ENCODE results near the gene PPP1R36. TPM values are rescaled to one million over a fixed set of nuclear protein-coding genes. Genes with fewer than 3 reads are reported as not detected.
"Not testable (repeated sequence)": the region's sequence is repeated elsewhere in the genome, so short reads cannot be mapped to it uniquely, and the experiment has no call there.

PPP1R36 gene
- polyA plus RNA-seq (ENCODE audit: insufficient read length in 3 of 3), result 1 to 10 TPM in 2 of 3 donors, under 1 TPM in 1; 0.79 to 1.1 (median 1.0) TPM

GRCh38 chr14:64549791-64550620 lies at the start of gene PPP1R36:
PPP1R36 (plus strand) TSS chr14:64549961; CDS start chr14:64549998, 37 bp downstream.
- DNase-seq (ENCODE audit: low read depth in 3 of 3, low spot score in 2 of 3), result no peak

GRCh38 chr14:64500088-64500487 lies 49.7 kb upstream of the PPP1R36 start:
- DNase-seq (ENCODE audit: low read depth in 3 of 3, low spot score in 2 of 3), result no peak

GRCh38 chr14:64501411-64502171 lies 48.2 kb upstream of the PPP1R36 start:
- DNase-seq (ENCODE audit: low read depth in 3 of 3, low spot score in 2 of 3), result no peak

GRCh38 chr14:64502456-64502855 lies 47.3 kb upstream of the PPP1R36 start:
- DNase-seq (ENCODE audit: low read depth in 3 of 3, low spot score in 2 of 3), result no peak

- DNase-seq (ENCODE audit: low read depth in 3 of 3, low spot score in 2 of 3), result no peak
Measured at GRCh38 chr14:64502887-64503433, 46.8 kb upstream of the PPP1R36 start.

- DNase-seq (ENCODE audit: low read depth in 3 of 3, low spot score in 2 of 3), result peak; percentile 57 to 81 (median 73)
Measured at GRCh38 chr14:64503434-64504309, 46.1 kb upstream of the PPP1R36 start, which contains the start of gene ZBTB25. ZBTB25 (minus strand) TSS chr14:64503838; CDS start chr14:64490533, 13,305 bp downstream.

- DNase-seq (ENCODE audit: low read depth in 3 of 3, low spot score in 2 of 3), result peak; percentile 63 to 68 (median 66)
Measured at GRCh38 chr14:64504310-64504896, 45.4 kb upstream of the PPP1R36 start, which contains the start of gene ZBTB1. ZBTB1 (plus strand) TSS chr14:64504770; CDS start chr14:64521505, 16,735 bp downstream.

- peak; percentile 75 to 85 (median 85) for DNase-seq (ENCODE audit: low read depth in 3 of 3, low spot score in 2 of 3)
Measured at GRCh38 chr14:64504897-64505794, 44.6 kb upstream of the PPP1R36 start.

- no peak for DNase-seq (ENCODE audit: low read depth in 3 of 3, low spot score in 2 of 3)
Measured at GRCh38 chr14:64506721-64507120, 43.0 kb upstream of the PPP1R36 start.

- DNase-seq (ENCODE audit: low read depth in 3 of 3, low spot score in 2 of 3), result no peak
Measured at GRCh38 chr14:64507376-64508156, 42.2 kb upstream of the PPP1R36 start.

- no peak for DNase-seq (ENCODE audit: low read depth in 3 of 3, low spot score in 2 of 3)
Measured at GRCh38 chr14:64508215-64508776, 41.5 kb upstream of the PPP1R36 start.

GRCh38 chr14:64509036-64509435 lies 40.7 kb upstream of the PPP1R36 start:
- DNase-seq (ENCODE audit: low read depth in 3 of 3, low spot score in 2 of 3), result no peak

GRCh38 chr14:64510825-64511671 lies 38.7 kb upstream of the PPP1R36 start:
- peak; percentile 52 to 58 (median 53) for DNase-seq (ENCODE audit: low read depth in 3 of 3, low spot score in 2 of 3)

- no peak for DNase-seq (ENCODE audit: low read depth in 3 of 3, low spot score in 2 of 3)
Measured at GRCh38 chr14:64513271-64513670, 36.5 kb upstream of the PPP1R36 start.

- DNase-seq (ENCODE audit: low read depth in 3 of 3, low spot score in 2 of 3), result no peak
Measured at GRCh38 chr14:64515053-64515452, 34.7 kb upstream of the PPP1R36 start.

- no peak for DNase-seq (ENCODE audit: low read depth in 3 of 3, low spot score in 2 of 3)
Measured at GRCh38 chr14:64516969-64517368, 32.8 kb upstream of the PPP1R36 start.

GRCh38 chr14:64517667-64518066 lies 32.1 kb upstream of the PPP1R36 start:
- DNase-seq (ENCODE audit: low read depth in 3 of 3, low spot score in 2 of 3), result not testable (repeated sequence)
